Mesodermal cell (in vitro differentiated cells): ENCODE data around the gene DHDDS.
A peak's percentile ranks its signal among the peaks of the same experiment; 100 is the strongest.

Source experiments
- H3K27ac ChIP-seq: 2 replicates; pipeline ENCODE4 v1.7.0; 2013; ENCODE audit warnings: mild to moderate bottlenecking, low read depth, low read length, moderate library complexity; ENCODE audit not compliant: severe bottlenecking
- H3K36me3 ChIP-seq: 2 replicates; pipeline ENCODE4 v1.7.1; 2013; ENCODE audit warnings: mild to moderate bottlenecking, low read length, moderate library complexity; ENCODE audit not compliant: control insufficient read depth, insufficient read depth
- H3K4me1 ChIP-seq: one replicate; pipeline ENCODE4 v1.7.1; 2013; ENCODE audit warnings: mild to moderate bottlenecking, low read length; ENCODE audit not compliant: insufficient read depth, control insufficient read depth, poor library complexity, severe bottlenecking
- H3K4me3 ChIP-seq: 2 replicates; pipeline ENCODE4 v1.7.0; 2013; ENCODE audit warnings: low read length, control low read depth, mild to moderate bottlenecking; ENCODE audit not compliant: insufficient read depth, poor library complexity, severe bottlenecking; ENCODE audit errors: extremely low read depth
- H3K9me3 ChIP-seq: 2 replicates; pipeline ENCODE4 v1.7.1; 2013; ENCODE audit warnings: mild to moderate bottlenecking, low read length, moderate library complexity; ENCODE audit not compliant: control insufficient read depth
- WGBS, 2 experiments: methylation state at CpG; one replicate each; pipeline ENCODE4 v1.1.5; 2013; ENCODE audit warnings: missing lambda C conversion rate in 2 of 2; ENCODE audit not compliant: insufficient coverage in 2 of 2; 5-methylcytosine and 5-hydroxymethylcytosine counted together

Gene DHDDS

DNA sequence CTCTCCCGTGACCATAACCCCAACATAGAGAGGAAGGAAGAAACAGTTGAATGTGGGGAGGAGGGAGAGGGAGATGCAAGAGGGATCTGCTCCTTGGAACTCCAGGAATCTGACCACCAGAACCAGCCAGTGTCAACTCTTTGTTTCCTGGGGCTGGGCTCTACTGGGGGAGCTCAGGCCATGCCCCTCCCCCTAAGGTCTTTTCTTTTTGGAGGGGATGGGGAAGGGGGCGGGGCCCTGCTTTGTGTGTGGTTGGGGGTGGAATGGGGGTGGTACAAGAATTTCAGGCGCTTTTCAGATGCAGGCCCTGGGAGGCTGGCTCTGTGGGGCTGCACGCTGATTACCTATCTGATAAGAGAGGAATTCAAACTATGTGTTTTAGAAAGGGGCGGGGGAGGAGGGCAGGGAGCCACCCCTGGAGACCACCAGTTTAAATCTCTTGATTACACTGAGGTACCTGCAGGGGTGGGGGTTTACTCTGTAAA, 13.2 kb upstream of the DHDDS start:
- H3K9me3 ChIP-seq: no peaks in the 10 kb centered on the region
- H3K27ac ChIP-seq: peak overlapping the region; percentile 97
- H3K4me1 ChIP-seq: peaks cover 57% of the 10 kb centered on the region
- 8% methylated on average over 2 of the region's 5 CpGs; no CpG with 5 or more reads in 1 of the 2 experiments for WGBS, 2 experiments
- H3K36me3 ChIP-seq: peaks cover 67% of the 10 kb centered on the region
- peak overlapping the region; percentile 18 for H3K4me3 ChIP-seq

GRCh38 chr1:26419494-26419893, 12.6 kb upstream of the DHDDS start:
- no CpG with 5 or more reads among the region's 2 CpGs for WGBS, 2 experiments
- H3K36me3 ChIP-seq: peaks cover 67% of the 10 kb centered on the region
- no peak overlapping the region for H3K4me3 ChIP-seq
- peak overlapping the region; percentile 97 for H3K27ac ChIP-seq
- H3K4me1 ChIP-seq: peaks cover 52% of the 10 kb centered on the region
- no peaks in the 10 kb centered on the region for H3K9me3 ChIP-seq

- Histone ChIP-seq H3K9me3 (no peaks in the 10 kb centered on the region), H3K4me3 (no peak overlapping the region), H3K36me3 (peaks cover 71% of the 10 kb centered on the region), H3K27ac (no peak overlapping the region), H3K4me1 (peaks cover 13% of the 10 kb centered on the region)
- 100% methylated on average over 1 of the region's 2 CpGs; no CpG with 5 or more reads in 1 of the 2 experiments for WGBS, 2 experiments
Measured at GRCh38 chr1:26429721-26430120, 2.4 kb upstream of the DHDDS start.

GRCh38 chr1:26432793-26433192, 672 bp downstream of the DHDDS start:
- WGBS, 2 experiments: 60 to 94% methylated on average over 1 to 2 of the region's 3 CpGs
- peak overlapping the region; percentile 73 for H3K4me3 ChIP-seq
- peaks cover 13% of the 10 kb centered on the region for H3K4me1 ChIP-seq
- H3K36me3 ChIP-seq: peaks cover 70% of the 10 kb centered on the region
- peak overlapping the region; percentile 77 for H3K27ac ChIP-seq
- H3K9me3 ChIP-seq: no peaks in the 10 kb centered on the region

DNA sequence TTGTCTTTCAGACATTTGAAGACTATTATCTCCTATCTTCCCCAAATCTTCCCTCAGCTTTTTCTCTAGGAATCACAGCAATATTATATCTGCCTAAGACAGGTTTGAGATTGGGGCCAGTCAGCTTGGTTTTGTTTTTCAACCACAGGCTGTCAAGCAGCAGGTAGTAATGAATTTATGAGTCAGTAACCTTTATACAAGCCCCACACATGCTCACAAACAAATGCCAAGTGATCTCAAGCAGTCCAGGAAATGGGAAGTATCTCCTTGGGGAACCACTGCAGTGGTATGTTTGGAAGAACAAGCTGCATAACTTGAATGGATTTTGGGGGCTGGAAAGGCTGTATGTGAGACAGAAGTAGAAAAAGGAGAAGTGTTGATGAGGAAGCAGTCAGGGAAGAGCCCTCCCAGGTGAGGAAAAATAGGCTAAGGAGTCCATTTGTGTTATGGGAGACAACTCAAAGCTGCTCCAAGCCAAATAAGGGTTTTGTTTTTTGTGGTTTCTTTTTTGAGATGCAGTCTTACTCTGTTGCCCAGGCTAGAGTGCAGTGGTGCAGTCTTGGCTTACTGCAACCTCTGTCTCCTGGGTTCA, 2.1 kb downstream of the DHDDS start:
- Histone ChIP-seq H3K9me3 (no peaks in the 10 kb centered on the region), H3K4me1 (peaks cover 13% of the 10 kb centered on the region), H3K36me3 (peaks cover 70% of the 10 kb centered on the region), H3K4me3 (no peak overlapping the region), H3K27ac (no peak overlapping the region)

DNA sequence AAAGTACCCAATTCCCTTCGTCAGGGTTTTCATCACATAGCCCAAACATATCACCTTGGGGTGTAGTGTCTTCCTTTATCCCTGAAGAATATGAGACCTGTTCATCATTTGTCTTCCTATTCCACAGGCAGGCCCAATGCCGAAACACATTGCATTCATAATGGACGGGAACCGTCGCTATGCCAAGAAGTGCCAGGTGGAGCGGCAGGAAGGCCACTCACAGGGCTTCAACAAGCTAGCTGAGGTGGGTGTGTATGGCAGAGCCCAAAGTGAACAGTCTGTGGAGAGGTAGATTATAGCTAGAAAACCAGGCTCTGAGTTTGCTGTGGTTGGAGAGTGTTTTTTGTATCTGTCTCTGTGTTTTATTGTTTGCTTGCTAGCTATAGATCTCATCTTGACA, 5.9 kb downstream of the DHDDS start:
- H3K4me3 ChIP-seq: no peak overlapping the region
- peaks cover 9% of the 10 kb centered on the region for H3K4me1 ChIP-seq
- H3K27ac ChIP-seq: no peak overlapping the region
- peaks cover 96% of the 10 kb centered on the region for H3K36me3 ChIP-seq
- H3K9me3 ChIP-seq: no peaks in the 10 kb centered on the region
- 91 to 98% methylated on average over 6 of the region's 6 CpGs for WGBS, 2 experiments

- 80% methylated on average over 1 of the region's 2 CpGs; no CpG with 5 or more reads in 1 of the 2 experiments for WGBS, 2 experiments
- H3K4me3 ChIP-seq: no peak overlapping the region
- no peaks in the 10 kb centered on the region for H3K9me3 ChIP-seq
- H3K36me3 ChIP-seq: peaks cover 98% of the 10 kb centered on the region
- H3K4me1 ChIP-seq: no peaks in the 10 kb centered on the region
- H3K27ac ChIP-seq: no peak overlapping the region
Measured at GRCh38 chr1:26440259-26440658, 8.1 kb downstream of the DHDDS start.

DNA sequence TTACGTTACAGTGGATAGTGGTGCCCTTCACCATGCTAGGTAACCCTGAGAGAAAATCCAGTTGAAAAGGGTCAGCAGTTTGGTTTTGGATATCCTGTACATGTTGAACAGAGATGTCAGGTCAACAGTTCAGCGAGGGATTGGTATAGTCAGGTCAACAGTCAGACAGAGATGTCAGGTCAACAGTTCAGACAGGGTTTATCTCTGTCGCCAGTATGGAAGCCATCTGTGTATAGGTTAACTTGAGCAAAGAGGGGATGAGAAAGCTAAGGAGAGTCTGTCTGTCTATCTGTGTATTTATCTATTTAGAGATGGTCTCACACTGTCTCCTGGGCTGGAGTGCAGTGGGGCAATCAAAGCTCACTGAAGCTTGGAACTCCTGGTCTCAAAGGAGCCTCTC, 17.7 kb downstream of the DHDDS start:
- WGBS, 2 experiments: 92 to 95% methylated on average over 3 of the region's 3 CpGs
- Histone ChIP-seq H3K9me3 (no peaks in the 10 kb centered on the region), H3K36me3 (peaks cover 92% of the 10 kb centered on the region), H3K27ac (no peak overlapping the region), H3K4me1 (no peaks in the 10 kb centered on the region), H3K4me3 (no peak overlapping the region)

- Histone ChIP-seq H3K27ac (no peak overlapping the region), H3K4me3 (no peak overlapping the region), H3K9me3 (no peaks in the 10 kb centered on the region), H3K4me1 (no peaks in the 10 kb centered on the region), H3K36me3 (peaks cover 93% of the 10 kb centered on the region)
- 92 to 100% methylated on average over 2 to 3 of the region's 3 CpGs for WGBS, 2 experiments
Measured at GRCh38 chr1:26450908-26451307, 18.8 kb downstream of the DHDDS start.

DNA sequence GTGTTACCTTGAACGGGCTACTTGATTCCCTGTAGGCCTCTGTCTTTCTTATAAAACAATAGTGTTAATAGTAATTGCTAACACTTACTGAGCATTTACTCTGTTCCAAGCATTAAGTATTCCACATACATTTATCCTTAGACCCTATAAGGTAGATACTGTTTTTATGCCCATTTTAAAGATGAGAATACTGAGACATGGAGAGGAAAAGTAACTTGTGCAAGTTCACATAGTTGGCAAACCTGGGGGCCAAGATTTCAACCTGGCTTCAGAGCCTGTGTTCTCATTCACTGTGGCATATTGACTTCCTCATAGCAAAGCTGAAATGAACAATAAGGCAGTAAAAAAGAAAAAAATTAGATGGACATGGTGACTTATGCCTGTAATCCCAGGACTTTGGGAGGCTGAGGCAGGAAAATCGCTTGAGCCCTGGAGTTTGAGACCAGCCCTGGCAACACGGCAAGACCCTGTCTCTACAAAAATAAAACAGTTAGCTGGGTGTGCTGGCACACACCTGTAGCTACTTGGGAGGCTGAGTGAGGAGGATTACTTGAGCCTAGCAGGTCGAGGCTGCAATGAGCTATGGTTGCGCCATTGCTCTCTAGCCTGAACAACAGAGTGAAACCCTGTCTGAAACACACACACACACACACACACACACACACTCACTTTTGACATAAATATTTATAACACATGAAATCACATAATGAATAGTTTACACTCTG, 20.5 kb downstream of the DHDDS start:
- WGBS, 2 experiments: 95 to 100% methylated on average over 2 to 4 of the region's 5 CpGs
- Histone ChIP-seq H3K9me3 (no peaks in the 10 kb centered on the region), H3K36me3 (peaks cover 88% of the 10 kb centered on the region), H3K4me3 (no peak overlapping the region), H3K4me1 (no peaks in the 10 kb centered on the region), H3K27ac (no peak overlapping the region)

- H3K4me1 ChIP-seq: no peaks in the 10 kb centered on the region
- no peak overlapping the region for H3K4me3 ChIP-seq
- H3K27ac ChIP-seq: no peak overlapping the region
- 100% methylated on average over 1 of the region's 1 CpG; no CpG with 5 or more reads in 1 of the 2 experiments for WGBS, 2 experiments
- H3K36me3 ChIP-seq: peaks cover 87% of the 10 kb centered on the region
- no peaks in the 10 kb centered on the region for H3K9me3 ChIP-seq
Measured at GRCh38 chr1:26459148-26459547, 27.0 kb downstream of the DHDDS start.
